Measurements from ENCODE around the gene COPS4. TPM values are rescaled to one million over a fixed set of nuclear protein-coding genes. Genes with fewer than 3 reads are reported as not detected.
"Not testable (repeated sequence)": the region's sequence is repeated elsewhere in the genome, so short reads cannot be mapped to it uniquely, and the experiment has no call there.

The COPS4 gene
- total RNA-seq, result 100 to 1,000 TPM in 2 of 4 donors, 10 to 100 TPM in 2; 67.9 to 151 (median 91.9) TPM

DNA sequence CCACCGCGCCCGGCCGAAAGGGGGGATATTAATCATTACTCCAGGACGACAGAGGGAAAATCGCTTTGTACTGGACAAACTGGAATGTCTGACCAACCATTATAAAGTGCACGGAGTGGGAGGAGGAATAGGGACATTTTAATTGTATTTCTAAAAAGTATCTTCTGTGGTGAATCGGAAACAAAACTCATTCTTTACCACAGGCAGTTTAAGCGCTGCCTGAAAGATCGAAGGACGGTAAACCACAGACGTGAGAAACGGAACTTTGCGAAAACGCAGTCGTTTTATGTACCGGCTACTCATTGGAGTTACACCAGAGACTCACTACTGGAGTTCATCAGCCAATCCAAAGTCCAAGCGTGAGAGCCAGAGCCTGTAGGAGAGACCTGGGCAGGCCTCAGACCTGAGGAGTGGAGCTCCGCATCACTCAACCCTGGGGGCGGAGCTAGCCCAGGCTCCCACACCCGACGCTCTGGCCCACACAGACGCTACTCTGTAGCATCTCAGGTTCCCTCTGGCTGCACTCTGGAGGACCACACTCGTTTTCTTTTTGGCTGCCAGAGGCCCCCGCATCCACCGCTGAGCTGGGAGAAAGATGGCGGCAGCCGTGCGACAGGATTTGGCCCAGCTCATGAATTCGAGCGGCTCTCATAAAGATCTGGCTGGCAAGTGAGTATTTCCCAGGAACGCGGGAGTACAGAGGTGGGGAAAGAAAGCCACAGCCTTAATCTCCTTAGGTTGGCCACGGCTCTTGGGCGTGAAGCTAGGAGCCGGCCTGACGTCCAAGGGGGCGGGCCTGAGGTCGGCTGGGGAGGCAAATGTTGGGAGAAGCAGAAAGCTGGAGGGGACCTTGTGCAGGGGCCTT is at the start of gene COPS4:
COPS4 (plus strand) TSS at position 554 of the 865 bp plus-strand sequence; CDS start at position 596, 42 bp downstream.
- TF ChIP-seq, protein P1, sequence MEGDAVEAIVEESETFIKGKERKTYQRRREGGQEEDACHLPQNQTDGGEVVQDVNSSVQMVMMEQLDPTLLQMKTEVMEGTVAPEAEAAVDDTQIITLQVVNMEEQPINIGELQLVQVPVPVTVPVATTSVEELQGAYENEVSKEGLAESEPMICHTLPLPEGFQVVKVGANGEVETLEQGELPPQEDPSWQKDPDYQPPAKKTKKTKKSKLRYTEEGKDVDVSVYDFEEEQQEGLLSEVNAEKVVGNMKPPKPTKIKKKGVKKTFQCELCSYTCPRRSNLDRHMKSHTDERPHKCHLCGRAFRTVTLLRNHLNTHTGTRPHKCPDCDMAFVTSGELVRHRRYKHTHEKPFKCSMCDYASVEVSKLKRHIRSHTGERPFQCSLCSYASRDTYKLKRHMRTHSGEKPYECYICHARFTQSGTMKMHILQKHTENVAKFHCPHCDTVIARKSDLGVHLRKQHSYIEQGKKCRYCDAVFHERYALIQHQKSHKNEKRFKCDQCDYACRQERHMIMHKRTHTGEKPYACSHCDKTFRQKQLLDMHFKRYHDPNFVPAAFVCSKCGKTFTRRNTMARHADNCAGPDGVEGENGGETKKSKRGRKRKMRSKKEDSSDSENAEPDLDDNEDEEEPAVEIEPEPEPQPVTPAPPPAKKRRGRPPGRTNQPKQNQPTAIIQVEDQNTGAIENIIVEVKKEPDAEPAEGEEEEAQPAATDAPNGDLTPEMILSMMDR (IDR thresholded peaks at IDR 0.05 in 4 of 5, conservative IDR thresholded peaks at IDR 0.05 in 1 of 5), result peak in 4 of 5 experiments; percentile 31 to 68 (median 52)
- peak; percentile 57 to 79 for TF ChIP-seq POLR2A (IDR thresholded peaks at IDR 0.05)
- Histone ChIP-seq H3K9me3 (no peaks in the 10 kb centered on the region), H3K27me3 (no peaks in the 10 kb centered on the region), H3K4me3 (peak within 1 kb of the TSS; percentile 84 to 97 (median 90)), H3K36me3 (no peaks in the 10 kb centered on the region), H3K4me1 (peaks cover 26 to 33% of the 10 kb centered on the region in 2 donors), H3K27ac (peak within 1 kb of the TSS; percentile 91 to 93 (median 92))
- in situ Hi-C loops (cut with MboI; ENCODE audit: low sequenced_read_pairs in 4 of 4), result loop anchor here (10.0 to 25.0 kb wide), 4 partner anchors 140 to 427 kb away; partner anchors contain the start of genes HELQ (in 2 of the 4), MRPS18C (in 2 of the 4), COQ2 (in 1 of the 4) and SEC31A (in 1 of the 4)
- peak; percentile 98 to 99 for DNase-seq
- intact Hi-C loops (cut with DNase I; ENCODE audit: low total_unique reads), result loop anchor here (1.0 to 2.0 kb wide), 5 partner anchors 22 to 661 kb away; partner anchors contain the start of gene SEC31A
- peak; percentile 98 to 99 for ATAC-seq

DNA sequence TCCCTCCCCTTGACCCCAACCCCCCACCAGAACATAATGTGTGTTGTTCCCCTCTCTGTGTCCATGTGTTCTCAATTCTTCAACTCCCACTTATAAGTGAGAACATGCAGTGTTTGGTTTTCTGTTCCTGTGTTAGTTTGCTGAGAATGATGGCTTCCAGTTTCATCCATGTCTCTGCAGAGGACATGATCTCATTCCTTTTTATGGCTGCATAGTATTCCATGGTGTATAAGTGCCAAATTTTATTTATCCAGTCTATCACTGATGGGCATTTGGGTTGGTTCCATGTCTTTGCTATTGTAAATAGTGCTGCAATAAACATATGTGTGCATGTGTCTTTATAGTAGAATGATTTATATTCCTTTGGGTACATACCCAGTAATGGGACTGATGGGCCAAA is 47.5 kb upstream of the COPS4 start:
- H3K27me3 ChIP-seq; H3K4me3 ChIP-seq; in situ Hi-C loops (cut with MboI; ENCODE audit: low sequenced_read_pairs in 4 of 4); H3K4me1 ChIP-seq; H3K9me3 ChIP-seq; intact Hi-C loops (cut with DNase I; ENCODE audit: low total_unique reads); DNase-seq; ATAC-seq; H3K27ac ChIP-seq: not testable (repeated sequence)
- H3K36me3 ChIP-seq, result peaks cover 0 to 17% of the 10 kb centered on the region in 2 donors

DNA sequence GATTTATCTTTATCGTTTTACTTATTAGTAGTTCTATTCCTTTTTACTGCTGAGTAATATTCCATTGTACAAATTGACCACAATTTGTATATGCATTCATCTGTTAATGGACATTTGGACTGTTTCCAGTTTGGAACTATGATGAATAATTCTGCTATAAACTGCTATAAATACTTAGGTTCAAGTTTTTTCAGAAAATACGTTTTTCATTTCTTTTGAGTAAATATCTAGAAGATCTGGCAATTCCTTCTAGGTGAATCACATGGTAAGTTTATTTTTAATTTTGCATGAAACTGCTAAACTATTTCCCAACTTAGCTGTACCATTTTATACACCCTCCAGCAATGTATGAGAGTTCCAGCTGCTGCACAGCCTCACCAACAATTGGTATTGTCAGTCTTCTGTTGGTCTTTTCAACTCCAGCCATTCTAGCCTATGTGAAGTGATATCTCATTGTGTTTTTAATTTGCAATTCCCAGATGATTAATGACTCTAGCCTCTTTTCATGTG is 46.6 kb upstream of the COPS4 start:
- in situ Hi-C loops (cut with MboI; ENCODE audit: low sequenced_read_pairs in 4 of 4) (no loop called here), intact Hi-C loops (cut with DNase I; ENCODE audit: low total_unique reads) (no loop called here)
- H3K9me3 ChIP-seq, result no peaks in the 10 kb centered on the region
- H3K27ac ChIP-seq, result no peak overlapping the region
- TF ChIP-seq, protein P1 (IDR thresholded peaks at IDR 0.05 in 4 of 5, conservative IDR thresholded peaks at IDR 0.05 in 1 of 5), result no peak
- H3K27me3 ChIP-seq, result no peaks in the 10 kb centered on the region
- H3K4me1 ChIP-seq, result no peaks in the 10 kb centered on the region
- peaks cover 0 to 10% of the 10 kb centered on the region in 2 donors for H3K36me3 ChIP-seq
- no peak overlapping the region for H3K4me3 ChIP-seq
- ATAC-seq, result no peak
- no peak for DNase-seq

DNA sequence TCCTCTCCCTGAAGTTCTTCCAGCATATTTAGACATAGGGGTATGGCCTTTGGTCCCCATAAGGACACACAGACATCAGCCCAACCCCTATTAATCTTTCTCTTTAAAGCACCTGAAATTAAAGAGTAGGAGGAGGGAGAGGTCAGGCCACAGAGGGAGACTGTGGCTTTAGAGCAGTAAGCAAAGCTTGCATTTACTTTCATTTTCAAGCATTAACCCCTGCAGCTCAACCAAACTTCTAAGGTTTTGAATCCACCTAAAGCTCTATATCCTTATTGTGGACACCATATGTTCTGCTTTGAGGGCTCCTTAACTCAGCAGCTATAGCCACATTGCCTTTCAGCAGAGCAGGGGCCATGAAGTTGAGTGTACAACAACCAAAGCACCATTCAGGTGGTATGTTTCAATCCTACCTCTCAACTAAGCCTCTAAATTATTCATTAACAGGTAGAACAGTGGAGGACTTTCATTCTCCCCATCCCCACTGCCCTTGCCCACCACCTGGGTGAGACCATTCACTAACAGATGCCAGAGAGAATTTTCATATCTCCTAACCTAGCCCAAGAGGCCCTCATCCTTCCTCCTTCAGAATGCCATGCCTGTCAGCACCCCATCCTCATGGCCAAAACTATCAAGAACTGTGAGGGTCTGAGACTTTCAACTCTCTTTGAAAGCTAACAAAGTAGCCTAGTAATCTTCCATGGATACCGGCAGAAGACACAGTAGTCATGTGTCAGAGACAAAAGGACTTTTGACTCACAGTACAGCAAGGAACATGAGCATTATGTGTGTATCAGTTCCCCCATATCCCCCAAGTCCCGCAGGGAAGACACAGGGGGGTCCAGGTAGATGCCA is 45.2 kb upstream of the COPS4 start:
- no peak for TF ChIP-seq POLR2A (IDR thresholded peaks at IDR 0.05)
- TF ChIP-seq, protein P1 (IDR thresholded peaks at IDR 0.05 in 4 of 5, conservative IDR thresholded peaks at IDR 0.05 in 1 of 5), result no peak
- in situ Hi-C loops (cut with MboI; ENCODE audit: low sequenced_read_pairs in 4 of 4) (no loop called here), intact Hi-C loops (cut with DNase I; ENCODE audit: low total_unique reads) (no loop called here)

More for the DNA sequence above, 45.2 kb upstream of the COPS4 start:
- Histone ChIP-seq H3K4me3 (no peak overlapping the region), H3K27ac (no peak overlapping the region), H3K27me3 (no peaks in the 10 kb centered on the region), H3K4me1 (no peaks in the 10 kb centered on the region), H3K36me3 (no peaks in the 10 kb centered on the region), H3K9me3 (no peaks in the 10 kb centered on the region)
- DNase-seq, result no peak
- ATAC-seq, result no peak
